SJCRH30 (cell line): ENCODE results near the gene PDE6H. TPM values are rescaled to one million over a fixed set of nuclear protein-coding genes. Genes with fewer than 3 reads are reported as not detected.

Experiments
- DNase-seq, 2 experiments: peaks; one replicate each; pipeline ENCODE4 v3.0.0-alpha.2; 2015 to 2020
- H3K27ac ChIP-seq: fragments of 250-450 bp; sonication (Bioruptor Pico); 2 replicates; pipeline ENCODE4 v1.5.1; 2020; ENCODE audit warnings: mild to moderate bottlenecking, moderate library complexity
- H3K27me3 ChIP-seq: fragments of 250-450 bp; sonication (Bioruptor Pico); 2 replicates; pipeline ENCODE4 v1.5.1; 2020; ENCODE audit warnings: mild to moderate bottlenecking, moderate library complexity
- H3K36me3 ChIP-seq: fragments of 250-450 bp; sonication (Bioruptor Pico); 2 replicates; pipeline ENCODE4 v1.5.1; 2020; ENCODE audit warnings: mild to moderate bottlenecking, moderate library complexity
- H3K4me1 ChIP-seq: fragments of 250-450 bp; sonication (Bioruptor Pico); 2 replicates; pipeline ENCODE4 v1.5.1; 2020; ENCODE audit warnings: mild to moderate bottlenecking, moderate library complexity
- H3K4me3 ChIP-seq: fragments of 250-450 bp; sonication (Bioruptor Pico); 2 replicates; pipeline ENCODE4 v1.5.1; 2020; ENCODE audit warnings: mild to moderate bottlenecking, moderate library complexity
- H3K9me3 ChIP-seq: fragments of 250-450 bp; sonication (Bioruptor Pico); replicated peaks from 2 replicates; pipeline ENCODE4 v1.5.1; 2020; ENCODE audit warnings: mild to moderate bottlenecking, moderate library complexity
- total RNA-seq: library from RNA; depleted of rRNA; stranded (reverse); fragments of >200 nt; shearing (Covaris generic); gene quantifications from 2 replicates; pipeline ENCODE4 v1.2.3, GENCODE V29; 2014

The PDE6H gene
- total RNA-seq, 1 experiment from 2014 or later, result not detected

DNA sequence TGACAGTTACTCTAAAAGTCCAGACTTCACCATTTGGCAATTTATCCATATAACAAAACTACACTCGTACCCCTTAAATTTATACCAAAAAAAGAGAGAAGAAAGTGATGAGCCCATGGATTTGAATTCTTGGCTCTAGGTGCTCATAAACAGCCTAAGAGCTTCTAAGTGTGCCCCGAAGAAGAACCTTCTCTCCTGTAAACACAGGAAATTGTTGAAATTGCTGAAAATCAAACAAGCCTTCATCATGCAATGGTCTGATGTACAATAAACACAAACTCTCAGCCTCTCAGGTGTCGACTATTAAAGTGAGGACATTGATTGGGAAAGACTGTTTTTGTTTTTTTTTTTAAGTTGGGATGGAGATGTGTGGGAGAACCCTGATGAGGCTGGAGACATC is 21.8 kb downstream of the PDE6H start:
- peaks cover 14% of the 10 kb centered on the region for H3K4me1 ChIP-seq
- no peaks in the 10 kb centered on the region for H3K27me3 ChIP-seq
- no peaks in the 10 kb centered on the region for H3K36me3 ChIP-seq
- no peak overlapping the region for H3K4me3 ChIP-seq
- no peak overlapping the region for H3K27ac ChIP-seq
- H3K9me3 ChIP-seq, result 0 out of 2 replicates have a peak, but pooled peaks cover 5% of the 10 kb centered on the region
- DNase-seq, result no peak

DNA sequence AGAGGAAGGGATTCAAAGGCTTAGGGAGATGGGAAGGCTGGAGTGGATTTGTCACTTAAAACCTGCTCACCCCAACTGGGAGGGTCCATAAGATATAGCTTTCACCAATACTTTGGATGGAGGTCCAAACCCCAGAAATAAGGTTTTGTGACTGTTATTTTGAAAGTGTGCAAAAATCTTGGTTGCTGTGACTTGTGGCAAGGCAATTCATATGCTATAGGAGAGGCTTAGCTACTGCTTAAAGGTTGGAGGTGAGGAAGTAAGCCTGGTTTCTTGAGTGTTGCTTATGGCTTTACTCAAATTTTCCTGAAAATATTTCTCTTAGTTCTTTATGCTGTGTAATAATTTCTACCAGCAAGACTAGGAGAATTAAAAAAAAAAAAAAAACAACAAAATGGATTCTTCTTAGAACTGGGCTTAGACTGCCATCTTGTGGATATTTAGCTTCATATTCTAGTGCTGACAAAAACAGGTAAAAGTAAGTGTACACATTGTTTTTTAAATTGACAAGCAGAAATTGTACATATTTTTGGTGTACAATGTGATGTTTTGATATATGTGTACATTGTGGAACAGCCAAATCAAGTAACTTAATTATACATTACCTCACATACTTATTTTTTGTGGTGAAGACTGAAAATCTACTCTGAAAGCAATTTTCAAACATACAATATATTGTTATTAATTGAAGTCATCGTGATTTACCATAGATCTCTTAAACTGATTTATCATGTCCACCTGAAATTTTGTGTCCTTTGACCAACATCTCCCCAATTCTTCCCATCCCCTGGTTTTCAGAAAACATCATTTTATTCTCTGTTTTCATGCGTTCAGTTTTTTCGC is 23.0 kb downstream of the PDE6H start:
- H3K4me3 ChIP-seq, result no peak overlapping the region
- DNase-seq, result peak in 1 of 2 experiments; percentile 70
- no peaks in the 10 kb centered on the region for H3K27me3 ChIP-seq

GRCh38 chr12:14997998-14998397 is 25.2 kb downstream of the PDE6H start:
- no peak overlapping the region for H3K27ac ChIP-seq
- H3K4me1 ChIP-seq, result peaks cover 32% of the 10 kb centered on the region
- H3K36me3 ChIP-seq, result no peaks in the 10 kb centered on the region
- H3K9me3 ChIP-seq, result no peaks in the 10 kb centered on the region
- H3K27me3 ChIP-seq, result no peaks in the 10 kb centered on the region
- H3K4me3 ChIP-seq, result no peak overlapping the region
- no peak for DNase-seq

More for the DNA sequence above, 23.0 kb downstream of the PDE6H start:
- Histone ChIP-seq H3K9me3 (0 out of 2 replicates have a peak, but pooled peaks cover 5% of the 10 kb centered on the region), H3K4me1 (peaks cover 26% of the 10 kb centered on the region), H3K27ac (no peak overlapping the region), H3K36me3 (no peaks in the 10 kb centered on the region)

DNA sequence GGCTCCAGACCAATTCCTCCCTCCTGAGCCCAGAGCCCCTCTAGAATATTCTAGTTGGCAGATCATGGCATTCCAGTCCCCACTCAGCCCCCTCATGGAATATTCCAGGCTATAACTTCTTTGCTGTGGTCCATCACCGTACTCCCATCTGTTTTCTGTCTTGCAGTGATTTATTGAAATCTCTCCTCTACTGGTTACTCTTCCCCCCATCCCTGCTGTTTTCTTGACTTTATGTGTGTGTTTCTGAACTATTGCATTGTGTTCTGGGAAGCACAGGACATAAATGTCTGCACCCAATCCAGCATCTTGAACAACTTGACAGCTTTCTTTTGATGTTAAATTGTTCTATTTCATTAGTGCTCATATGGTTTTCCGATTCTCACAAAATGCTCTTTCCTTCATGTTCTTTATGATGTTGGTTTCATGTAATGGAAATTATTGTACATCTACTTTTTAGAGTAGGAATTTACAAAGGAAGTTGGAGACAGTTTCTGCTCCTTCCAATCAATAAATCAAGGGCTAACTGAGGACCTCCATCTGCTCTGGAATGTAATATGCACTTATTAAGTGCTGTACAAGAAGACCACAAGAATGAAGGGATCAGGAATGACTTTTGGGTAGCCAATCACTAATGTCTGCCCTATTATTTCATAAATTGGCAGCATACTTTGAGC is 26.3 kb downstream of the PDE6H start:
- H3K27me3 ChIP-seq, result no peaks in the 10 kb centered on the region
- H3K4me3 ChIP-seq, result no peak overlapping the region
- H3K27ac ChIP-seq, result no peak overlapping the region
- H3K36me3 ChIP-seq, result no peaks in the 10 kb centered on the region
- H3K9me3 ChIP-seq, result no peaks in the 10 kb centered on the region
- H3K4me1 ChIP-seq, result peaks cover 29% of the 10 kb centered on the region
- no peak for DNase-seq

- H3K9me3 ChIP-seq, result no peaks in the 10 kb centered on the region
- no peaks in the 10 kb centered on the region for H3K27me3 ChIP-seq
- H3K4me3 ChIP-seq, result no peak overlapping the region
- peak in 1 of 2 experiments; percentile 18 for DNase-seq
- no peak overlapping the region for H3K27ac ChIP-seq
- H3K4me1 ChIP-seq, result peaks cover 29% of the 10 kb centered on the region
- H3K36me3 ChIP-seq, result no peaks in the 10 kb centered on the region
These were observed 27.0 kb downstream of the PDE6H start for GRCh38 chr12:14999695-15000365.

GRCh38 chr12:15000575-15000974 is 27.7 kb downstream of the PDE6H start:
- H3K27ac ChIP-seq, result no peak overlapping the region; the same call in 1 of the 2 replicates
- peaks cover 29% of the 10 kb centered on the region for H3K4me1 ChIP-seq
- peak in 1 of 2 experiments; percentile 28 for DNase-seq
- no peaks in the 10 kb centered on the region for H3K36me3 ChIP-seq
- H3K27me3 ChIP-seq, result no peaks in the 10 kb centered on the region
- H3K9me3 ChIP-seq, result no peaks in the 10 kb centered on the region
- no peak overlapping the region for H3K4me3 ChIP-seq

- Histone ChIP-seq H3K36me3 (no peaks in the 10 kb centered on the region), H3K4me1 (peaks cover 29% of the 10 kb centered on the region), H3K27ac (peak overlapping the region; percentile 1; the same call in 1 of the 2 replicates), H3K27me3 (no peaks in the 10 kb centered on the region), H3K9me3 (no peaks in the 10 kb centered on the region), H3K4me3 (peak overlapping the region; percentile 30)
- DNase-seq, result peak; percentile 53 to 66
These were observed 29.0 kb downstream of the PDE6H start for GRCh38 chr12:15001733-15002382.

DNA sequence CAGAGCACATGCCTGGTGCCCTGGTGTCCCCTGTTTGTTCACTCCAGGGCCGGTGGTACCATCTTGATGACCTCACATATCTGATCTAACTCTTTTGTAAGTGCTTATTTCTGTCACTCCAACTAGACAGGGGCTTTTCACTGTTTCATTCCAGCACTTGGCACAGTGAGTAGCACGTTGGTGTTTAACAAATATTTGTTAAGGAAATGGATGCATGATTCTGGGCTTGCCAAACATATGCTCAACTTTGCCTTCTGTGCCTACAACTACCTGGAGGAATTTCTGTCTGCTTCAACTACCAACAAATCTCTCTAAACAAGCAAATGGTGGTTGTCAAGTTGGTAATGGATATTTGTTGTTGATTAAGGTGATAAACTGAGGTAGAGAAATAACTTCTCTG is 31.6 kb downstream of the PDE6H start:
- Histone ChIP-seq H3K4me3 (no peak overlapping the region), H3K4me1 (peaks cover 24% of the 10 kb centered on the region), H3K36me3 (no peaks in the 10 kb centered on the region), H3K27ac (no peak overlapping the region), H3K9me3 (no peaks in the 10 kb centered on the region), H3K27me3 (no peaks in the 10 kb centered on the region)
- DNase-seq, result no peak

DNA sequence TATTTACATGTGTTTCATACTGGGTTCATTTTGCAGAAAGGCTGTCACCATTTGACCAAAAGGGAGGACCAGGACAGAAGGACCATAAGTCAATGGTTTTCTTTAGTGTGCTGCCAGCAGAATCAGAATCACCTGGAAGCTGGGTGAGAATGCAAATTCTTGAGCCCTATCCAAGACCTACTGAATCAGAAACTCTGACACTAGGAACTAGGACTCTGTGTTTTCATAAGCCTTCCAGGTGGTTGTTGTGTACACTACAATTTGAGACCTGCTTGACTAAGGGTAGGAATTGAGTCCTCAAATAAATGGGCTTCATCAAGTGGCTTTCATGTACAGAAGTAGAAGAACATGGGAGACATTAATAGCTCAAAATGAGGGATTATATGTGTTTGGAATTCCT is 32.2 kb downstream of the PDE6H start:
- peaks cover 18% of the 10 kb centered on the region for H3K4me1 ChIP-seq
- H3K36me3 ChIP-seq, result no peaks in the 10 kb centered on the region
- no peaks in the 10 kb centered on the region for H3K9me3 ChIP-seq
- H3K27ac ChIP-seq, result no peak overlapping the region
- H3K4me3 ChIP-seq, result no peak overlapping the region
- no peaks in the 10 kb centered on the region for H3K27me3 ChIP-seq
- no peak for DNase-seq

DNA sequence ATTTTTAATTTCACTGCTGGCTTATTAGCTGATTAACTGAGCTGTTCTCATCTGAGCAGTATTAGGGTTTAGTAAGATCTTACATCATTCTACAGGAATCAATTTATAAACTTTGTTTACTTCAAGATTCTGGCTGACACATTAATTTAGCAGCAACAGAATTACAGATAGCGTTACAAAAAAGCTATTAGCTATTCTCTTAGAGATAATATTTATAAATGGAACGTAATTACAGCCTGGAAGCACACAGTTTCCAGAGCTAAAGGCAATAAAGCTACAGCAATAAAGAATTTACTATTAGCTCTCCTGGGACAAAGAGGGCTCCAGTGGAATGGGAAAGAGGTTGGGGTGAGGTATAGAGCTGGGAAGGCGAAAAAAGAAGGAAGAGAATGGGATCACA is 34.7 kb downstream of the PDE6H start:
- Histone ChIP-seq H3K9me3 (no peaks in the 10 kb centered on the region), H3K4me1 (no peaks in the 10 kb centered on the region), H3K4me3 (no peak overlapping the region), H3K27ac (no peak overlapping the region), H3K27me3 (no peaks in the 10 kb centered on the region), H3K36me3 (no peaks in the 10 kb centered on the region)
- DNase-seq, result no peak

DNA sequence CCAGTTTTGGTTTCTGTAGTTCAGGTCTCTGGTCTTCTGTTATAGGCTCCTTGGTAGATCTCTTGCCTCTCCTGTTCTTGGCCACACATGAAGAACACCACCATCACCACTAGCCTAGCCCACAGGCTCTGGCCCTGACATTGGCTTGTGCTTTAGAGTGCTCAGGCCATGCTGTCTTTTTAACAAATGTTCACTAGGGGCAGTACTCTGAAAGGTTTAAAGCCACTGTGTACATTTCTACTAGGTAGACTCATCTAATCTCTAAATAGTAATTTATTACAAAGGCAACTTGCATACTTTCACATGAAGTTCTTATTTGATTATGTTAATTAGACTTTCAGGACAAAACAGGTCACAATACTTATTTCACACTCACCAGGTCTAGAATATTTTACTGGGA is 38.3 kb downstream of the PDE6H start:
- Histone ChIP-seq H3K4me3 (no peak overlapping the region), H3K27ac (no peak overlapping the region), H3K9me3 (no peaks in the 10 kb centered on the region), H3K27me3 (no peaks in the 10 kb centered on the region), H3K4me1 (no peaks in the 10 kb centered on the region), H3K36me3 (no peaks in the 10 kb centered on the region)
- no peak for DNase-seq

- no peak for DNase-seq
- Histone ChIP-seq H3K27ac (no peak overlapping the region), H3K4me1 (no peaks in the 10 kb centered on the region), H3K4me3 (no peak overlapping the region), H3K9me3 (no peaks in the 10 kb centered on the region), H3K36me3 (no peaks in the 10 kb centered on the region), H3K27me3 (no peaks in the 10 kb centered on the region)
These were observed 40.9 kb downstream of the PDE6H start for GRCh38 chr12:15013634-15014179.

DNA sequence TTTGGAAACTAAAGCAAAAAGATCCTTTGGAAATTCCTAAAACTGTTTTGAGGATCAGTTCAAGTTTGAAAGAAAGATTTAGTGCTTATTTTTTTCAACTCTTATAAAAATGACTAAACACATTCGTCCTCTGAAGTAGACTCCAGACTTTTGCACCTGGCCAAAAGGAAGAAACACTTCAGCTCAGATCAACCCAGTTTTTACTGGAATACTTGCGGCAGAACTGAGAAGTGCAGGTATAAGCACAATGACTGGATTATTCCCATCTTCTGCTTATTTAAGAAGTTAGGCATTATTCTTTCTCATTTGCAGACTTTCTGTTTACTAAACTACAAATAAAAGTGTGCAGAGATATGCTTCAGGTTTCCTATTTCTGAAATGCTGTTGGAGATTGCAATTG is 41.9 kb downstream of the PDE6H start:
- no peak for DNase-seq
- Histone ChIP-seq H3K9me3 (no peaks in the 10 kb centered on the region), H3K27me3 (no peaks in the 10 kb centered on the region), H3K4me1 (no peaks in the 10 kb centered on the region), H3K27ac (no peak overlapping the region), H3K36me3 (no peaks in the 10 kb centered on the region), H3K4me3 (no peak overlapping the region)

DNA sequence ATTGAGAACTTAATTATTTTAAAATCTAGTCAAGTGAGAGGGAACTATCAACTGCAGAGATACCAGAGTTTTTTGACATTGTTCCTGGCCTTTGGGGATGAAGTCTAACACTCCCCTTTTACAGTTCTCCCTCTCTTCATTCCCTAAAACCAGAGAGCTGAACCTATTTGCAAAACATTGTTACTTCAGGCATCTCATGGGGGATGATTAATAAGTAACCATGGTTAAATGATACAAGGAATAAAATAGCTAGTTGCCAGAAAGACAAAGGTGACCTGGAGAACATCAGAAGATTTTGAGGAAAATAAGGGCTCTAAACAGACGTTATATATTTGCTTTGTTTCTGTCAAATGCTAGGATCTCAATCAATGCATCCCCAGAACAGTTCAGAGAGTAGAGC is 42.3 kb downstream of the PDE6H start:
- Histone ChIP-seq H3K4me3 (no peak overlapping the region), H3K4me1 (no peaks in the 10 kb centered on the region), H3K9me3 (no peaks in the 10 kb centered on the region), H3K27me3 (no peaks in the 10 kb centered on the region), H3K27ac (no peak overlapping the region), H3K36me3 (no peaks in the 10 kb centered on the region)
- DNase-seq, result no peak
